Progenitor cell of endocrine pancreas (in vitro differentiated cells): ENCODE data around the gene PALLD. TPM values are rescaled to one million over a fixed set of nuclear protein-coding genes. Genes with fewer than 3 reads are reported as not detected.

ENCODE experiments used
- DNase-seq: peaks from one replicate; pipeline ENCODE4 v3.0.0; 2021; ENCODE audit warnings: low spot score; ENCODE audit not compliant: unreplicated experiment
- H3K27ac Mint-ChIP-seq: 2 replicates; pipeline ENCODE4 v1.8.0; 2021; ENCODE audit warnings: mild to moderate bottlenecking, moderate library complexity, mixed read lengths
- H3K27me3 Mint-ChIP-seq: 2 replicates; pipeline ENCODE4 v1.8.0; 2021; ENCODE audit warnings: mixed read lengths
- H3K36me3 Mint-ChIP-seq: 2 replicates; pipeline ENCODE4 v1.8.0; 2022; ENCODE audit warnings: mixed read lengths; ENCODE audit not compliant: insufficient read depth
- H3K4me1 Mint-ChIP-seq: 2 replicates; pipeline ENCODE4 v1.8.0; 2021; ENCODE audit warnings: low read depth, mixed read lengths
- H3K4me3 Mint-ChIP-seq: 2 replicates; pipeline ENCODE4 v1.8.0; 2021; ENCODE audit warnings: low read depth, mild to moderate bottlenecking, moderate library complexity, mixed read lengths
- H3K9me3 Mint-ChIP-seq: 2 replicates; pipeline ENCODE4 v1.8.0; 2021; ENCODE audit warnings: low read depth, mixed read lengths
- total RNA-seq: library from RNA; stranded (reverse); gene quantifications from 2 replicates; pipeline ENCODE4 v1.2.1, GENCODE V29; 2021
- TF ChIP-seq, protein P1 (sequence below): fragments of 200-600 bp; sonication (generic); IDR thresholded peaks from one replicate; pipeline ENCODE4 v1.5.0; 2021; ENCODE audit warnings: antibody characterized with exemption, mild to moderate bottlenecking; ENCODE audit not compliant: unreplicated experiment

PALLD gene
- total RNA-seq, 1 donor from 2014 or later, result 43.2 TPM

- Mint-ChIP-seq H3K27ac (peak overlapping the region; percentile 21), H3K9me3 (no peaks in the 10 kb centered on the region), H3K4me3 (no peak overlapping the region), H3K27me3 (peaks cover 4% of the 10 kb centered on the region), H3K36me3 (no peaks in the 10 kb centered on the region), H3K4me1 (peaks cover 18% of the 10 kb centered on the region)
- TF ChIP-seq, protein P1, sequence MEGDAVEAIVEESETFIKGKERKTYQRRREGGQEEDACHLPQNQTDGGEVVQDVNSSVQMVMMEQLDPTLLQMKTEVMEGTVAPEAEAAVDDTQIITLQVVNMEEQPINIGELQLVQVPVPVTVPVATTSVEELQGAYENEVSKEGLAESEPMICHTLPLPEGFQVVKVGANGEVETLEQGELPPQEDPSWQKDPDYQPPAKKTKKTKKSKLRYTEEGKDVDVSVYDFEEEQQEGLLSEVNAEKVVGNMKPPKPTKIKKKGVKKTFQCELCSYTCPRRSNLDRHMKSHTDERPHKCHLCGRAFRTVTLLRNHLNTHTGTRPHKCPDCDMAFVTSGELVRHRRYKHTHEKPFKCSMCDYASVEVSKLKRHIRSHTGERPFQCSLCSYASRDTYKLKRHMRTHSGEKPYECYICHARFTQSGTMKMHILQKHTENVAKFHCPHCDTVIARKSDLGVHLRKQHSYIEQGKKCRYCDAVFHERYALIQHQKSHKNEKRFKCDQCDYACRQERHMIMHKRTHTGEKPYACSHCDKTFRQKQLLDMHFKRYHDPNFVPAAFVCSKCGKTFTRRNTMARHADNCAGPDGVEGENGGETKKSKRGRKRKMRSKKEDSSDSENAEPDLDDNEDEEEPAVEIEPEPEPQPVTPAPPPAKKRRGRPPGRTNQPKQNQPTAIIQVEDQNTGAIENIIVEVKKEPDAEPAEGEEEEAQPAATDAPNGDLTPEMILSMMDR, result no peak
- no peak for DNase-seq
These were observed 240.3 kb downstream of the PALLD start for GRCh38 chr4:168736860-168737805.

DNA sequence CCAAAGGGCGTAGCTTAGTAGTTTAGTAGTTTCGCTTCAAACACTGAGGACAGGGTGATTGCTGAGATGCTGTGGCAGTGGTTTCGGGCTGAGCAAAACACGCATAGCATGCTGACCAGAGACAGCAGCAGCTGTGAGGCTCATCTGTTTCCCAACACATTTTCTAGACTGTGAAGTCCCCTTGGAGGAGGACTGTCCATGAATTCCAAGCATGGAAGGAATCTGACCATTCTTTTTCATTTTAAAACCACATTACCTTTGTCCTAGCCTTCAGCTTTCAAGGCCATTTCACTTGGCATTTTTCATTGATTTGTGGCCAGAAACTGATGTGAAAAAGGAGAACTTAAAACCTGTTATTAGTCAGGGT, 240.9 kb downstream of the PALLD start:
- Mint-ChIP-seq H3K27ac (peak overlapping the region; percentile 21), H3K27me3 (peaks cover 4% of the 10 kb centered on the region), H3K4me1 (peaks cover 18% of the 10 kb centered on the region), H3K9me3 (no peaks in the 10 kb centered on the region), H3K36me3 (no peaks in the 10 kb centered on the region), H3K4me3 (no peak overlapping the region)
- TF ChIP-seq, protein P1, result no peak
- no peak for DNase-seq

DNA sequence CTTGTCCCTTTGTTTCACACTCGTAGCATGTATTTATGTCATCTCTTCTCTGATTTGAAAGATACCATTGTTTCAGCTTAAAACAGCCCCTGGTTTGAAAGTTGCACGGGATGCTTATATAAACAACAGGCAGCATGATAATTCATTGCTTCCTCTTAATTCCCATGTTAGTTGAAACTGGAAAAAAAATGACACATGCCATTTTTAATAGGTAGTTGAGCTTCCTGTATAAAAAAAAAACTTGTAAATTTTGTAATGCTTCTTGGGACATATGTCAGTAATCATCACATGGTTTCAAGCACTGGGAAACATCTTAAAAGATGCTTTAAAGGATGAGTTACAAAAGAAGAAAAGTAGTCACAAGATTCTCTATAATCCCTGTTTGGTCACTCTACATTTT, 243.0 kb downstream of the PALLD start:
- H3K36me3 Mint-ChIP-seq, result no peaks in the 10 kb centered on the region
- TF ChIP-seq, protein P1, result no peak
- no peaks in the 10 kb centered on the region for H3K27me3 Mint-ChIP-seq
- H3K4me3 Mint-ChIP-seq, result no peak overlapping the region
- no peak overlapping the region for H3K27ac Mint-ChIP-seq
- no peaks in the 10 kb centered on the region for H3K9me3 Mint-ChIP-seq
- peaks cover 21% of the 10 kb centered on the region for H3K4me1 Mint-ChIP-seq
- DNase-seq, result no peak

GRCh38 chr4:168740691-168741090, 243.8 kb downstream of the PALLD start:
- no peak overlapping the region for H3K27ac Mint-ChIP-seq
- no peak overlapping the region for H3K4me3 Mint-ChIP-seq
- DNase-seq, result no peak
- H3K27me3 Mint-ChIP-seq, result no peaks in the 10 kb centered on the region
- no peaks in the 10 kb centered on the region for H3K9me3 Mint-ChIP-seq
- peaks cover 18% of the 10 kb centered on the region for H3K4me1 Mint-ChIP-seq
- TF ChIP-seq, protein P1, result no peak
- H3K36me3 Mint-ChIP-seq, result no peaks in the 10 kb centered on the region

GRCh38 chr4:168741281-168742173, 244.7 kb downstream of the PALLD start:
- Mint-ChIP-seq H3K36me3 (no peaks in the 10 kb centered on the region), H3K9me3 (no peaks in the 10 kb centered on the region), H3K27ac (no peak overlapping the region), H3K4me3 (no peak overlapping the region), H3K4me1 (peaks cover 17% of the 10 kb centered on the region), H3K27me3 (no peaks in the 10 kb centered on the region)
- DNase-seq, result no peak
- TF ChIP-seq, protein P1, result no peak
